ENCODE data around the gene NFX1. TPM values are rescaled to one million over a fixed set of nuclear protein-coding genes. Genes with fewer than 3 reads are reported as not detected.

Gene NFX1
- total RNA-seq, 1 experiment from 2014 or later, result 21.7 TPM

- no peak for DNase-seq (ENCODE audit: low spot score)
Observed at GRCh38 chr9:33267151-33267767, 23.1 kb upstream of the NFX1 start.

DNA sequence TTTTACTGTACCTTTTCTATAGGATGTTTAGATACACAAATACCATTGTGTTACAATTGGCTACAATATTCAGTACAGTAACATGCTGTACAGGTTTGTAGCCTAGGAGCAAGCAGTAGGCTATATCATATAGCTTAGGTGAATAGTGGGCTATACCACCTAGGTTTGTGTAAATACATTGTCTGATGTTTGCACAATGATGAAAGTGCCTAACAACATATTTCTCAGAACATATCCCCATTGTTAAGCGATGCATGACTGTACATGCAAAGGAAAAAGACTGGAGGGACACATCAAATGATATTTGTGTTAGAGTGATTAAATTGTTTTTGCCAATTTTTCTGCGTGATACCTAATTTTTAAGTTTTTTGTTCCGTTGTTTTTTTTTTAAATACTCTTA, 20.2 kb upstream of the NFX1 start:
- DNase-seq (ENCODE audit: low spot score), result no peak

GRCh38 chr9:33272061-33272460, 18.3 kb upstream of the NFX1 start:
- no peak for DNase-seq (ENCODE audit: low spot score)

- DNase-seq (ENCODE audit: low spot score), result no peak
Observed at GRCh38 chr9:33273266-33273971, 16.9 kb upstream of the NFX1 start.

- no peak for DNase-seq (ENCODE audit: low spot score)
Observed at GRCh38 chr9:33273972-33274328, 16.4 kb upstream of the NFX1 start.

DNA sequence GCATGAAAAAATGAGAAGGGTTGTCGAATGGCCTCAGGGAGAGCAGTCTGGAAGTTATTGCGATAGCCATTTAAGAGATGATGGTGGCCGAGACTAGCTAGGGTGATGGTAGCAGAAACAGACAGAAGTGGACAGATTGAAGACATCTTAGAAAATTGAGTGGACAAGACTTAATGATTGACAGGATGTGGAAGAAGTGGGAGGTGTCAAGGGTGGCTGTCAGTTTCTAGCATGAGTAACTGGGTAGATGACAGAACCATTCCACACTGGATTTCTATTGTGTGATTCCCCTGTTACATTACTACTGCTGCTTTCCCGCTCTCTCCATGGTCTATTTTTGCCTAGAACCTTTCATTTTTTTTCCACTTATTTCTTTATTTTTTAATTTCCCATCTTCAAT, 12.8 kb upstream of the NFX1 start:
- DNase-seq (ENCODE audit: low spot score), result no peak

GRCh38 chr9:33285502-33285901, 4.8 kb upstream of the NFX1 start:
- DNase-seq (ENCODE audit: low spot score), result no peak

DNA sequence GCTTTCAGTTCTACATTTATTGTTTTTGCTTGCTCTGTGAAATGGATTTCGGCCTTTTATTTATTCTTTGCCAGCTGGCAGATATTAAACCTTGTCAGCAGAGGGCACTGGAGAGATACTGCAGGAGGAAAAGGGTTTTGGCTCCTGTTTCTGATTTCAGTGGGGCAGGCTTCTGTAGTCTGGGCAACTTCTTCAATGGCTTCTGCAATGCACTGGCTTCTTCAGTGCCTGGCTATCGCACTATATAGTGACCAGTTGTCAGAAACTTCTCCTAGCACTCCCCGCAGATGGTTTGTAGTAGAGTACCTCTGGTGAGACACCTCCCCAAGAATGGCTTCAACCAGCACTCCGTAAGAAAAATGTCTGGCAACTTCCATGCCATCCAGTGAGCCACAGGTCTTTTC, 3.2 kb upstream of the NFX1 start:
- peak; percentile 68 for DNase-seq (ENCODE audit: low spot score)

DNA sequence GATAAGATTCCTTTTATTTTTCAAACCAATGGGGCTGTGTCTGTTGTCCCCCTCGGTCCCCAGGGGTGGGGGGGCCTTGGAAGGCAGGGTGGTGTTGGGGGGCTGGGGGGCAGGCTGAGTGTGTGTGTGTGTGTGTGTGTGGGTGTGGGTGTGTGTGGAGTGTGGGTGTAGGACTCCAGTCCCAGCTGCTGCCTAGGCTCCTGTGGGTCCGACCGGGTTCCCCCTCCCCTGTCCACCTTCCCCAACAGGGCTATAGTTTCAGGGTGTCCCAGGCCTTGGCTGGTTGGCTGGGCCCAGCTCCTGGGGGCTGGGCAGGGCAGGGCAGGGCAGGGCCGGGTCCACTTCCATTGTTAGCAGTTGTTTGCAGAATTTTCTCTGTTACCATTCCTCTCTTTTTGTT, 2.1 kb upstream of the NFX1 start:
- no peak for DNase-seq (ENCODE audit: low spot score)

GRCh38 chr9:33288828-33289483, 1.4 kb upstream of the NFX1 start:
- no peak for DNase-seq (ENCODE audit: low spot score)

- DNase-seq (ENCODE audit: low spot score), result no peak
Observed at GRCh38 chr9:33289496-33289895, 820 bp upstream of the NFX1 start.

GRCh38 chr9:33289936-33290246, 425 bp upstream of the NFX1 start:
- DNase-seq (ENCODE audit: low spot score), result no peak

- no peak for DNase-seq (ENCODE audit: low spot score)
Observed at GRCh38 chr9:33291031-33291397, 698 bp downstream of the NFX1 start.

GRCh38 chr9:33291901-33292300, 1.6 kb downstream of the NFX1 start:
- DNase-seq (ENCODE audit: low spot score), result no peak

DNA sequence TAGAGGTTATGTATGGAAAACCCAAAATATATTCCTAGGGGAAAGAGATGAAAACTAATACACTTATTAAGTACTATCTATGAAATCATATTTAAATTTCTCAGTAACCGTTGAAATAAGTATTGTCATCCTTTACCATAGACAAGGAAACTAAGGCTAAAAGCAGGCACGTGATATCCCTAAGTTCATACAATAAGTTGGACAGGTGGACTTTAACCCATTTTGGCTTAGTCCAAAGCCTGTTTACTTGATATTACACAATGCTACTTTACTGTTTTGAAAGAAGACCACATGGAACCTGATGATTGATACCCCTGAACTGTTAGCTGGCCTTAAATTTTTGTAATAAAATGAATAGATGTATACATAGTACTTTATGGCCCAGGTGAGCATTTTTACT, 3.5 kb downstream of the NFX1 start:
- DNase-seq (ENCODE audit: low spot score), result no peak

GRCh38 chr9:33294670-33295432, 4.5 kb downstream of the NFX1 start:
- no peak for DNase-seq (ENCODE audit: low spot score)

DNA sequence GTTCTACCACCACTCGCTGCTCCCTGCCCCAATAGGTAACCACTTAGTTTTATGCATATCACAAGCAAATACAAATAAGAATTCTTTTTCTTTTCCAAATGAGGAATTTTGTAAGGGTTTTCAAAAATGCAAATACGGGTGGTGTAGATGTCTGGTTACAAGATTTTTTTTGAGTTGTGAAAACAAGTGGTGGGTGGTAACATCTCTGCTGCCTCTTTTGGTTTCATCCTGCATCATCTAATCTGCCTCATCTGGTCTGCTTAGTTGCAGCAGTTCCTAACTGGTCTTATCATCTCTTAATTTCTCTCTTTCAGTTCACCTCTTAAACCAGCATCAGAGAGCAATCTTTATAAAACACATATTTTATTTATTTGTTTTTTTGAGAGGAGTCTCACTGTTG, 5.3 kb downstream of the NFX1 start:
- no peak for DNase-seq (ENCODE audit: low spot score)

DNA sequence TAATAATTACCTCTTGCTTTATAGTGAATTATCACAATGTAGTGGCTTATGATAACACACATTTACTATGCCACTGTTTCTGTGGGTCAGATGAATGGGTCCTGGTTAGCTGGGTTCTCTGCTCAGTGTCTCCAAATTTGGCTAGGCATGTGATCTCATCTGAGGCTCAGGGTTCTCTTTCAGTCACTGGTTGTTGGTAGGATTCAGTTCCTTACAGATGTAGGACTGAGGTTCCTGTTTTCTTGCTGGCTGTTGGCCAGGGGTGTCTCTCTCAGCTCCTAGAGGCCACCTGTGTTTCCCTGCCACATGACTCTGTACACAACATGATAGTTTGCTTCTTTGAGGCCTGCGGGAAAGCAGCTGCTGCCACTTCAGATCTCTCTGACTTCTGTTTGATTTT, 7.1 kb downstream of the NFX1 start:
- no peak for DNase-seq (ENCODE audit: low spot score)

- DNase-seq (ENCODE audit: low spot score), result no peak
Observed at GRCh38 chr9:33300546-33300945, 10.2 kb downstream of the NFX1 start.

DNA sequence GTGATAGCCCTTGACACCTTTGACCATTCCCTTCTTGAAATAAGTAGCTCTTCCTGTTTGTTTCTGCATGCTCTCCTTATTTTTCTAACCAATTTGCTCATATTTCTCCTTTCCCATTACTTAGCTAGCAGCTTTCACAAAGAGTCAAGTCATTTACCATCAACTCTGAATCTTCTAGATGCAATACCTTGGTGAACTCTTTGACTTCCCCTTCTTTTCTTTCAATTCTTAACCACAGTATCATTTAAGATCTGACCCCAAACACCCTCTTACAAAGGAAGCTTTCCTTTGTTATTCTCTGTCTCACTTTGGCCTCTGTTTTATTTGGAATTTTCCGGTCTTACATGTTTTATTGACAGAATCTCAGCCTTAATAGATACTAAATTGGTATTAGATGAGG, 14.0 kb downstream of the NFX1 start:
- DNase-seq (ENCODE audit: low spot score), result no peak

DNA sequence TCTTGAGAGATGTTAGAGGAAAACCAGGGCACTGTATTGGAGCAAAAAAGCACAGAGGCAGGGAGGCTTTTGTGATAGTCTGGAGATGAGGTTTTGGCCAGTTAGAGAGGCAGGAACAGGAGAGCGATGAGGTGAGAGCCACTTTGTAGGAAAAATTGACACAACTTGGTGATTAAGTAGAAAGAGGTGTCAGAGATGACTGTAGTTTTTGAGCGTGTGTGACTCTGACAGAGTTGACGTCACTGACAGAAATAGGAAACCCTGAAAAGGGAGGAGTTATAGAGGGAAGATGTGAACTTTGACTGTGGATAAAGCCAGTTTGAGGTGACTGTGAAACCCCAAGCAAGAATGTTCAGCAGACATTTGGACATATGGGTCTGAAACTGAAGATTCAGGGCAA, 15.7 kb downstream of the NFX1 start:
- DNase-seq (ENCODE audit: low spot score), result no peak

DNA sequence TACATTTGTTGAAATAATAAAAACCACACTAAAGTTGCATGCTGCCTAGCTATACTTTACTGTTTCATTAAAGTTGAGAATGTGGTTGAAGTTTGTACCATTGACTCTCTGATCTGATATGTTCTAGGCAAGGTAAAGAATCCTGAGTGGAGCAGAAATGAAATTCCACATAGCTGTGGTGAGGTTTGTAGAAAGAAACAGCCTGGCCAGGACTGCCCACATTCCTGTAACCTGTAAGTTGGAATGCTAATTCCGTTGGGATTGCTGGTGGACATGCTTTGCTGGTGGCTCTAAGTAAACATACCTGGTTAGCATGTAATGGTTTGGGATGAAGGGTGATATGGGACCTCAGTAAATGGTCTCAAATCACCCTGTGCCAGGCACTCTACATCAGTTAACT, 16.8 kb downstream of the NFX1 start:
- no peak for DNase-seq (ENCODE audit: low spot score)

GRCh38 chr9:33309903-33310302, 19.6 kb downstream of the NFX1 start:
- no peak for DNase-seq (ENCODE audit: low spot score)
